KBM-7 (cell line): Measurements from ENCODE around the gene CRB1.

Experiments
- DNase-seq: peaks from one replicate; pipeline ENCODE4 v3.0.0-alpha.2; 2015
- in situ Hi-C: fragments of 300-500 bp; cut with MboI; formaldehyde crosslinking; loops from 2 replicates; pipeline ENCODE4 v1.14.3; 2020; ENCODE audit warnings: low sequenced_read_pairs, low pct_unique_long_range_greater_than_20kb, mixed read lengths

Gene CRB1

DNA sequence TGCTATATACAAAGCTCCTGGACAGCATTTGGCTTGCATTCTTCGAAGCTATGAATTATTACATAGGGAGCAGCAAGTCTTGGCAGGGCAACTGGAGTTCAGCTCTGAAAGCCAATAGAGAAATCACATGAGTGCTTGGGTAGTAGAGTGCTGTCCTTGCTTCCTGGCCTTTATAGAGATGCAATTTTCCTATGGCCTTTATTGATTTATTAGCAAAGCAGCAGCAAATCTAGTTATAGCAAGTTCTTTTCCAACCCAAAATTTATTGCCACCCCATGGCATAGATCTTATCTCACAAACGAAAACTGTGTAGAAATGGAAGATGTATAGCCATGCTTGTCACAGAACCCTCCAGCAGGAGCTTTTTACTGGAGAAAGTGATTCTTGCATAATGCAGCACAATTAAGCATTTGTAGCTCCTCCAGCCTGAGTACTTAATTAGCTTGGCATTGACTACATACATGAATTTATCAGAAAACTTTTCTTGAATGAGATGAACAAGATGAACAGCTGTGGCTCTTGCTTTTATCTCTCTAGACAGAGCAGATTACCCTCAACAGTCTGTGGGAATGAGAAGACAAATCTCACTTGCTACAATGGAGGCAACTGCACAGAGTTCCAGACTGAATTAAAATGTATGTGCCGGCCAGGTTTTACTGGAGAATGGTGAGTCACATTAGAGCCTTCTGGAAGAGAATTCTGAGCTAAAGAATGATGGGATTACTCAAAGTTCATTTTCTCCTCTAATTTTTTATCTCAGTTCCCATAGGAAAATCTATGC lies 170.1 kb downstream of the CRB1 start:
- DNase-seq: no peak
- in situ Hi-C loops: no loop called here

DNA sequence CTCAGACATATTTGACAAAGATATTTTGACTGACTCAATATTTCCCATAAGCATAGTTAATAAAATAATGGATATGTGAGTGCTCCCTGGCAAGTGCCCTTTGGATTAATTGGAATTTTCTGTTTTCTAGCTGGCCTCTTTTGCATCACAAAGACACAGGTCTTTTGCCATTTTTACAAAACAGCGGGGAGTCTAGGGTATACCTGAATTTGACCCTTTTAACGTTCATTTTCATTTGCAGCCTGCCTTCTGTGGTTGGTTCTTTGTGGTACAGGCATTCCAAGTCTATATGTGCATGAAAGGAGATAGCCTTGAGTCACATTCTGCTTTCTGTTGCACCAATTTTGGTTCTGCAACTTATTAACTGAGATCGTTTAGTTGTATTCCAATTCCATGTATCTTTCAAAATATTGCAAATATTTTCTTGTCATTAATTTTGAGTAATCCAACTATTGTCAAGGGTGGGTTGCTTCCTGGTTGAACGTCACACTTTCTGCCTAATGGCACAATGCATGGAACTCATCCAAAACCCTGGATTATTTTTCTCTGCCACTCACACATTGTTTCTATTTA lies 171.7 kb downstream of the CRB1 start:
- in situ Hi-C loops: no loop called here
- DNase-seq: no peak

DNA sequence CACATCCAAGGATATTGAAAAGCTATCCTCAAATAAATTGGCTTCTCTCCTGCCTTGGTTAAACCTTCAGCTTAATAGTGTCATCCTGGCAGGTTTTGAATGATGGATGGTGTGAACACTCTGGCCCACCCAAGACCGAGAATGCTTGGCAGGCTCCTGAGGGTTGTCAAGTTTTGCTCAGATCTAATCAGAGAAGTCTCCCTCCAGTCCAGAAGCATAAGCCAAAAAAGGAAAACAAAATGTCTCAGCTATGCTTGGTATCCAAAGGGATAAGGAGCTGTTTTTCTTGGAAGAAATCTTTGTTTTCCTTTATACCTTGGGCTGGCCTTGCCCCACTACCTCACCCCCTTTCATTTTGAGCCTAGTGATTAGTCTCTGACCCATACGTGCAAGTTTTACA lies 172.7 kb downstream of the CRB1 start:
- in situ Hi-C loops: no loop called here
- no peak for DNase-seq

- in situ Hi-C loops: no loop called here
- DNase-seq: no peak
Observed at GRCh38 chr1:197441999-197442414, 174.0 kb downstream of the CRB1 start.

DNA sequence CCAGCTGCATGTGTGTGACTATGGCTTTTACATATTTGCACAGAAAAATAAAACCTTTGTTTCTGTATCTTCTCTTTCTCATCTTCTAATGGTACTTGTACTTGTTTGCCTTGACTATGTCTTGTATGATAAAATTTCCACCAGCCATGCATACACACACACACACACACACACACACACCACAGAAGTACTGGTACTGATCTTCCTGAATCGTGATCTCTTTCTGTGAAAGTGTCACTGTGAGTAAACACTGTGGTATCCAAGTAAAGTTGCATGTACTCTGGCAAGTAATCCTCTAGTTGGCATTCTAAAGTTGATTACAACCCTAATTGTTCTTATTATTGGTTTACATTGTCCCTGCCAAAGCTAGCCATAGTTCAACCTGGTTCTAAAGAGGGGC lies 176.7 kb downstream of the CRB1 start:
- DNase-seq: no peak
- in situ Hi-C loops: no loop called here

GRCh38 chr1:197448121-197448779 lies 180.2 kb downstream of the CRB1 start:
- in situ Hi-C loops: no loop called here
- DNase-seq: no peak

DNA sequence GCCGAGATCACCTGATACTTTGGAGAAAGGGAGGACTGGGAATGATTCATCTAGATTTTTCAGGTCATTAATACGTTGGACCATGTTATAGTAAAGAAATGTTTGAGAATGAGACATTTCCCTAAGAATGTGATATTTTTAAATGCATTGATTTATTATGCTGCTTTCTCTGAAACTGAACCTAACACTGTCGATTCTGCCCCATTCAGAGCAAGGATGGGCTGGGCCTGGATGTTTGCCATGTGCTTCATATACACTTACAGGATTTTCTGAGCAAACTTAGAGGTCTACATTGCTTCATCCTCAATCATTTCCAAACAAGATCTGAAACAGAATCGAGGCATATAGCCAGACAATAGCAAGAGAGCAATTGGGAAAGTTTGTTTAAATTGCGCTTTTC lies 183.3 kb downstream of the CRB1 start:
- no peak for DNase-seq
- in situ Hi-C loops: no loop called here

DNA sequence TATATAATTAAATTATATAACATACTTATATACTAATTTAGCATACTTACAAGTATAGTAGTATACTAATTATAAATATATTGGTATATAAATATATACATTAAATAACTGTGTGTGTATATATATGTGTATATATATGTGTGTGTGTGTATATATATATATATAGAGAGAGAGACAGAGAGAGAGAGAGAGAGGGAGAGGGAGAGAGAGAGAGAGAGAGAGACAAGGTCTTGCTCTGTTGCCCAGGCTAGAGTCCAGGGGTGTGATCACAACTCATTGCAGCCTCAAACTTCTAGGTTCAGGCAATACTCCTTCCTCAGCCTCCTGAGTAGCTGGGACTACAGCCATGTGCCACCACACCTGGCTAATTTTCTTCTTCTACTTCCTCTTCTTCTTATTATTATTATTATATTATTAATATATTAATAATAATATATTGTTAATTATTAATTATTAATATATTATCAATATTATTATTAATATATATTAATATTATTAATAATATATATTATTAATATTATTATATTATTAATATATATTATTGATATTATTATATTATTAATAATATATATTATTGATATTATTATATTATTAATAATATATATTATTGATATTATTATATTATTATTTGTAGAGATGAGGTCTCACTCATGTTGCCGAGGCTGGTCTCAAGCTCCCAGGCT lies 185.5 kb downstream of the CRB1 start:
- in situ Hi-C loops: no loop called here

GRCh38 chr1:197462539-197462938 lies 194.5 kb downstream of the CRB1 start:
- in situ Hi-C loops: no loop called here
- no peak for DNase-seq

More for the DNA sequence above, 185.5 kb downstream of the CRB1 start:
- no peak for DNase-seq

DNA sequence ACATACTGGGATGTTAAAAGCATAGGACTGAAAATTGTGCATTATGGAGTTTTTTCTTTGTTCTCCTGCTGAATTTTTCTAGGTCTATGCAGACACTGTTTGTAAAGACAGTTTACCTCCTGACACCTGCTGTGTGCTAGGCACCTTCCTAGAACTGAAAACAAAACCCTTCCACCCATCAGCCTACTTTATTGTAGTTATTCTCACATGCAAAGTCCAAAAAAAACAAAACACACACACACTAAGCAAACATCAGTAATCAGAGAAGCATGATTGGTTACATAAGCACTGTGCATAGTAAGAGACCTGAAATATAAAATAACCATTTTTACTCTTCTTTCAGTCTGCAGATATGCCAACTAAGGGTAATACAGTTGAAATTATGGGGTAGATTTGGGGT lies 195.1 kb downstream of the CRB1 start:
- DNase-seq: no peak
- in situ Hi-C loops: no loop called here

DNA sequence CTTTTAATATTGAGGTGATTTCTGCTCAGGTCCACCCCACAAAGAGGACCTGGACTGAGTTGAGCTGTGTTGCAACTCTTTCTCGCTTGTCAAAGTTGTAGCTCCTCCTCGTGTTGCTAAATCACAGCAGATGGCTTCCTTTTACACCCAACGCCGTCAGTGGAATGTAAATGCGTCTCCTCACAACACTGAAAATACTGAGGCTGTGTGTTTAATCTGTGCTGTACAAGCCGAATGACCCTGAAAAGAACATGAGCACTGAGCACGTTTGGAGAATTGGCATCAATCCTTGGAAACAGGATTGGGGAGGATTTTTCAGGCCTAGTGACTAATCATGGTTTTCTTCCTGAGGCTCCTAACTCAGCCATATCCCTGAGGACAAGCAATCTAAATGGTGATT lies 196.0 kb downstream of the CRB1 start:
- in situ Hi-C loops: no loop called here
- DNase-seq: no peak

- no peak for DNase-seq
- in situ Hi-C loops: no loop called here
Observed at GRCh38 chr1:197465528-197466327, 197.7 kb downstream of the CRB1 start.

- DNase-seq: no peak
- in situ Hi-C loops: no loop called here
Observed at GRCh38 chr1:197466813-197467212, 198.8 kb downstream of the CRB1 start.

- in situ Hi-C loops: no loop called here
- no peak for DNase-seq
Observed at GRCh38 chr1:197467881-197468280, 199.8 kb downstream of the CRB1 start.

GRCh38 chr1:197468543-197469175 lies 200.6 kb downstream of the CRB1 start:
- in situ Hi-C loops: no loop called here
- DNase-seq: peak; percentile 56

- peak; percentile 71 for DNase-seq
- in situ Hi-C loops: no loop called here
Observed at GRCh38 chr1:197469620-197470210, 201.7 kb downstream of the CRB1 start.

DNA sequence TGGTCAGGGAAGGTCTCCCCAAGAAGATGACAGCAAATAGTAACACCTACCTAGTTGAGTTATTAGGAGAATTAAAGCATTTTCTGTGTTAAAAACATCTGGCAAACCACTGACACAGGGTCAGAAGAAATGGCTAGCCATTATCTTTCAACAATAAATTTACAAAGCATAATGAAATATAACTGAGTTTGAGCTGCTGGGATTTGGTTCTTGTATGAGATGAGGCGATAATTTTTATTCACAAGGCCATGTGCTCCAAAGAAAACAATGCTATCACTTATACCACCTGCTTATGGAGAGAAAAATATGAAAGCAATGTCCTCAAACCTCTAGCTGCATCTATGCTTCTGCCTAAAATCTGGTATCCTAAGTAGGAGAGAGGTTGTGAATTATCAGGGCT lies 202.3 kb downstream of the CRB1 start:
- DNase-seq: no peak
- in situ Hi-C loops: no loop called here

DNA sequence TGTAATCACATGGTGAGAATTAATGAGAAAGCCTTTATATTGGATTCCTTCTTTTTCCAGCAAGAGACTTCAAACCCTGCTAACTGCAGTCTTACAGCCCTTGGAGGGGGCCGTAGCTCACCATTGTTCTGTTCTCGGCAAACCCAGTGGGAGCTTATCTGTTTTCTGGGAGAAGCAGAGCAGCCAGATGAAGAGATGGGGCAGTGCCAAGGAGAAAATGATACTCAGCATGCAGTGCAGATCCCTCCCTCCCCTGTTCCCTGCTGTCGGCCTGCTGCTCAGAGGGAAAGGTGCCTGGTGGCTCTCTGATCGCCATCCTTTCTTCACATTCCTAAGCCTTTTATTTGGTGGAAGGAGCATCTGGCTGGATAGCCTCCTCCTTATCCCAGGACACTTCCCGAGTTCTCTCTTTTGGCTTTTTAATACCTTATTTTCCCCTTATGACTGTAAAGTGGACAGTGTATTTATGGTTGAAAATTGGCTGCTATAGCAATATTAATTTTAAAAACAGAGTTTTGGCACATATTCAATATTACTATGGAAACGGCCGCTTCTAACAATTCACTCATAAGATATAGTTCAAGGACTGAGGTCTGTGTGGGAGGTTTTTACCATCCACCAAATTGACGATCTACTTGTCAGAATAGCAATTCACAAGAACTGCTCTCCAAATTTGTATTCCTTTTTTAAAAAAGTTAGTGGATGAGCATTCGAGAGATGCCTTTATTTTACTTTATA lies 203.4 kb downstream of the CRB1 start:
- in situ Hi-C loops: no loop called here
- DNase-seq: no peak
